CD4-positive, alpha-beta T cell (primary cell): ENCODE results near the gene TNFAIP1. TPM values are rescaled to one million over a fixed set of nuclear protein-coding genes. Genes with fewer than 3 reads are reported as not detected.

ENCODE experiments used
- ATAC-seq: fragments of 200-7000 bp; cut with Tn5 transposase; one replicate; pipeline ENCODE4 v1.10.0; 2022; ENCODE audit warnings: mild to moderate bottlenecking; ENCODE audit not compliant: poor library complexity
- CTCF ChIA-PET: fragments of 350-600 bp; sonication (Branson Sonifier 250); formaldehyde crosslinking; loops from one replicate; lab custom pipeline; 2021; ENCODE audit warnings: antibody characterized with exemption, inconsistent platforms; lab: Charles Lee
- POLR2A ChIA-PET: fragments of 350-600 bp; sonication (Branson Sonifier 250); formaldehyde crosslinking; loops from one replicate; lab custom pipeline; 2021; ENCODE audit warnings: antibody characterized with exemption, inconsistent platforms; lab: Charles Lee
- DNase-seq, 14 experiments: peaks; one replicate each; pipeline ENCODE4 v3.0.0-alpha.2; 2013 to 2020; ENCODE audit warnings: mixed read lengths in 2 of 14
- H3K27ac ChIP-seq, 2 donors: one replicate each; pipeline versions ENCODE4 v1.5.1 to v1.7.0; 2013; ENCODE audit warnings: low read length in 2 of 2, low read depth in 1 of 2, mild to moderate bottlenecking in 1 of 2
- H3K27me3 ChIP-seq, 2 experiments: 1 replicate in 1 of 2; 2 replicates in 1 of 2; pipeline versions ENCODE4 v1.6.1 to v1.7.0; 2013; ENCODE audit warnings: low read length in 2 of 2, control low read depth in 1 of 2, mild to moderate bottlenecking in 1 of 2, moderate library complexity in 1 of 2; ENCODE audit not compliant: insufficient read depth in 2 of 2, control insufficient read depth in 1 of 2
- H3K36me3 ChIP-seq: one replicate; pipeline ENCODE4 v1.6.1; 2013; ENCODE audit warnings: low read length, control low read depth; ENCODE audit not compliant: insufficient read depth
- H3K4me1 ChIP-seq: one replicate; pipeline ENCODE4 v1.6.1; 2013; ENCODE audit warnings: low read length, control low read depth; ENCODE audit not compliant: insufficient read depth
- H3K4me3 ChIP-seq: one replicate; pipeline ENCODE4 v1.5.1; 2013; ENCODE audit warnings: mild to moderate bottlenecking, low read length, moderate library complexity
- H3K9me3 ChIP-seq, 2 experiments: 1 replicate in 1 of 2; 2 replicates in 1 of 2; pipeline versions ENCODE4 v1.6.1 to v1.7.0; 2013; ENCODE audit warnings: low read length in 2 of 2, mild to moderate bottlenecking in 2 of 2, control low read depth in 1 of 2, moderate library complexity in 1 of 2; ENCODE audit not compliant: control insufficient read depth in 1 of 2, insufficient read depth in 1 of 2
- H3K27ac Mint-ChIP-seq: one replicate; pipeline ENCODE4 v1.8.0; 2020; ENCODE audit warnings: mixed read lengths
- H3K27me3 Mint-ChIP-seq: one replicate; pipeline ENCODE4 v1.8.0; 2021; ENCODE audit warnings: mixed read lengths
- H3K36me3 Mint-ChIP-seq: one replicate; pipeline ENCODE4 v1.8.0; 2021; ENCODE audit warnings: low read depth, mixed read lengths
- H3K4me1 Mint-ChIP-seq: one replicate; pipeline ENCODE4 v1.8.0; 2021; ENCODE audit warnings: low read depth, mixed read lengths
- H3K4me3 Mint-ChIP-seq: one replicate; pipeline ENCODE4 v1.8.0; 2020; ENCODE audit warnings: mild to moderate bottlenecking, mixed read lengths
- H3K9me3 Mint-ChIP-seq: one replicate; pipeline ENCODE4 v1.8.0; 2020; ENCODE audit warnings: mixed read lengths
- CTCF ChIP-seq: fragments of 200-600 bp; IDR thresholded peaks from one replicate; pipeline ENCODE4 v1.8.0; 2022; ENCODE audit warnings: antibody characterized with exemption, mild to moderate bottlenecking
- intact Hi-C, 2 experiments: fragments of 100-400 bp; cut with DNase I in 1 of 2; cut with micrococcal nuclease in 1 of 2; formaldehyde crosslinking; loops; one replicate each; pipeline versions ENCODE4 v1.15.1 to v1.9.0; 2023 to 2025; cut with DNase I, micrococcal nuclease
- total RNA-seq, 174 experiments: library from RNA in 2 of 174; stranded (reverse) in 2 of 174; gene quantifications; one replicate each; pipeline ENCODE4 v1.2.3 and lab custom pipeline; 2021 to 2026

Gene TNFAIP1
- total RNA-seq, 2 experiments from 2014 or later, result 9.5 to 12.1 TPM

GRCh38 chr17:28334666-28335200 is 828 bp upstream of the TNFAIP1 start:
- no peaks in the 10 kb centered on the region for H3K9me3 ChIP-seq
- POLR2A ChIA-PET, result interaction anchor here (0.7 to 2.5 kb wide), 18 partner anchors 9 to 959 kb away, joined by 3 to 118 read pairs (median 6); partner anchors contain the start of genes BLTP2, LYRM9, NUFIP2 and PHF12
- H3K27me3 ChIP-seq, result no peaks in the 10 kb centered on the region
- no peak for TF ChIP-seq CTCF
- intact Hi-C loops, result loop anchor here (1.0 to 10.0 kb wide), 7 partner anchors 15 to 618 kb away; partner anchors contain the start of genes TMEM97 (in 2 of the 2), BLTP2 (in 1 of the 2), FAM222B (in 1 of the 2) and NLK (in 1 of the 2)
- DNase-seq, result peak in 1 of 14 experiments; percentile 11
- Mint-ChIP-seq H3K36me3 (peaks cover 35% of the 10 kb centered on the region), H3K4me3 (peak overlapping the region; percentile 98), H3K27ac (peak overlapping the region; percentile 88), H3K4me1 (peaks cover 56% of the 10 kb centered on the region), H3K27me3 (no peaks in the 10 kb centered on the region), H3K9me3 (no peaks in the 10 kb centered on the region)
- peaks cover 32% of the 10 kb centered on the region for H3K36me3 ChIP-seq
- no peak for ATAC-seq
- H3K4me3 ChIP-seq, result peak overlapping the region; percentile 92
- CTCF ChIA-PET, result interaction anchor here (0.9 to 2.3 kb wide), 5 partner anchors 16 to 102 kb away, joined by 3 to 15 read pairs (median 5); partner anchors contain the start of genes POLDIP2 and TMEM97
- H3K4me1 ChIP-seq, result peaks cover 38% of the 10 kb centered on the region
- peak overlapping the region; percentile 87 to 91 for H3K27ac ChIP-seq

GRCh38 chr17:28335959-28336871 is 654 bp downstream of the TNFAIP1 start:
- no peaks in the 10 kb centered on the region for H3K27me3 ChIP-seq
- peaks cover 37% of the 10 kb centered on the region for H3K36me3 ChIP-seq
- peak in 5 of 14 experiments; percentile 5 to 60 (median 31) for DNase-seq
- ChIA-PET CTCF (interaction anchor here (0.9 to 2.3 kb wide), 5 partner anchors 17 to 103 kb away, joined by 3 to 15 read pairs (median 5); partner anchors contain the start of genes POLDIP2 and TMEM97), POLR2A (interaction anchor here (0.6 to 2.5 kb wide), 19 partner anchors 11 to 616 kb away, joined by 3 to 118 read pairs (median 6); partner anchors contain the start of genes BLTP2, LYRM9, PHF12 and POLDIP2)
- H3K9me3 ChIP-seq, result peaks cover 0 to 3% of the 10 kb centered on the region in 2 experiments
- no peak for TF ChIP-seq CTCF
- no peaks in the 10 kb centered on the region for H3K9me3 Mint-ChIP-seq
- peak overlapping the region; percentile 92 for H3K4me3 ChIP-seq
- H3K27ac Mint-ChIP-seq, result peak overlapping the region; percentile 88
- peak overlapping the region; percentile 87 to 91 for H3K27ac ChIP-seq
- no peak for ATAC-seq
- peaks cover 38% of the 10 kb centered on the region for H3K4me1 ChIP-seq
- H3K4me3 Mint-ChIP-seq, result peak overlapping the region; percentile 98
- H3K27me3 Mint-ChIP-seq, result no peaks in the 10 kb centered on the region
- peaks cover 56% of the 10 kb centered on the region for H3K4me1 Mint-ChIP-seq
- peaks cover 38% of the 10 kb centered on the region for H3K36me3 Mint-ChIP-seq
- intact Hi-C loops, result loop anchor here (1.0 to 10.0 kb wide), 7 partner anchors 17 to 617 kb away; partner anchors contain the start of genes POLDIP2 (in 2 of the 2), TMEM97 (in 2 of the 2), BLTP2 (in 1 of the 2) and FAM222B (in 1 of the 2)
